ENCODE data around the gene SSBP3. TPM values are rescaled to one million over a fixed set of nuclear protein-coding genes. Genes with fewer than 3 reads are reported as not detected.
A peak's percentile ranks its signal among the peaks of the same experiment; 100 is the strongest.
"Not testable (repeated sequence)": the region's sequence is repeated elsewhere in the genome, so short reads cannot be mapped to it uniquely, and the experiment has no call there.

The SSBP3 gene
- total RNA-seq, 1 experiment from 2014 or later, result 115 TPM

DNA sequence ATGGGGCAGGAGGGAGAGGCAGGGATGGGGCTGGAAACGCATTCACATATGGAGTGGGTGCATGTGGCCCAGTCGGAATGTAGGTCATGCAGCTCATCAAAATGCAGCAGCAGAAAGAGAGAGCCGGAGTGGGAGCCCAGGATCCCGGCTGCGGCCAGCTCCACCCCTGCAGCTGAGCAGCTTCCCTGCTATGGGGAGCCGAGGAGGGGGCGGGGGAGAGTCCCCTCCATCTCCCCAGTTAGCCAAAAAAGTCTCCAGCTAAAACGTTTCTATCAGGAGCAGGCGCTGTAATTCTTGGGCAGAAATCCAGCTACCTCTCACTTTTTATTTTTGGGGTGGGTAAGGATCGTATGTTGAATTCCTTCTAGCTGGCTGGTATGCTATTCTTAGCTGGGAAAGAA is 166.6 kb downstream of the SSBP3 start:
- Mint-ChIP-seq H3K27me3 (ENCODE audit: low read depth) (no peaks in the 10 kb centered on the region), H3K4me3 (no peak overlapping the region), H3K27ac (no peak overlapping the region), H3K36me3 (peaks cover 39% of the 10 kb centered on the region), H3K4me1 (no peaks in the 10 kb centered on the region), H3K9me3 (peaks cover 4% of the 10 kb centered on the region; the same call in 1 of the 2 replicates)
- POLR2A ChIA-PET, result no interaction called here
- ATAC-seq, result no peak
- TF ChIP-seq, protein P1, sequence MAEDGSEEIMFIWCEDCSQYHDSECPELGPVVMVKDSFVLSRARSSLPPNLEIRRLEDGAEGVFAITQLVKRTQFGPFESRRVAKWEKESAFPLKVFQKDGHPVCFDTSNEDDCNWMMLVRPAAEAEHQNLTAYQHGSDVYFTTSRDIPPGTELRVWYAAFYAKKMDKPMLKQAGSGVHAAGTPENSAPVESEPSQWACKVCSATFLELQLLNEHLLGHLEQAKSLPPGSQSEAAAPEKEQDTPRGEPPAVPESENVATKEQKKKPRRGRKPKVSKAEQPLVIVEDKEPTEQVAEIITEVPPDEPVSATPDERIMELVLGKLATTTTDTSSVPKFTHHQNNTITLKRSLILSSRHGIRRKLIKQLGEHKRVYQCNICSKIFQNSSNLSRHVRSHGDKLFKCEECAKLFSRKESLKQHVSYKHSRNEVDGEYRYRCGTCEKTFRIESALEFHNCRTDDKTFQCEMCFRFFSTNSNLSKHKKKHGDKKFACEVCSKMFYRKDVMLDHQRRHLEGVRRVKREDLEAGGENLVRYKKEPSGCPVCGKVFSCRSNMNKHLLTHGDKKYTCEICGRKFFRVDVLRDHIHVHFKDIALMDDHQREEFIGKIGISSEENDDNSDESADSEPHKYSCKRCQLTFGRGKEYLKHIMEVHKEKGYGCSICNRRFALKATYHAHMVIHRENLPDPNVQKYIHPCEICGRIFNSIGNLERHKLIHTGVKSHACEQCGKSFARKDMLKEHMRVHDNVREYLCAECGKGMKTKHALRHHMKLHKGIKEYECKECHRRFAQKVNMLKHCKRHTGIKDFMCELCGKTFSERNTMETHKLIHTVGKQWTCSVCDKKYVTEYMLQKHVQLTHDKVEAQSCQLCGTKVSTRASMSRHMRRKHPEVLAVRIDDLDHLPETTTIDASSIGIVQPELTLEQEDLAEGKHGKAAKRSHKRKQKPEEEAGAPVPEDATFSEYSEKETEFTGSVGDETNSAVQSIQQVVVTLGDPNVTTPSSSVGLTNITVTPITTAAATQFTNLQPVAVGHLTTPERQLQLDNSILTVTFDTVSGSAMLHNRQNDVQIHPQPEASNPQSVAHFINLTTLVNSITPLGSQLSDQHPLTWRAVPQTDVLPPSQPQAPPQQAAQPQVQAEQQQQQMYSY (CRISPR knock-in tag; IDR thresholded peaks at IDR 0.05), result no peak
- no peak for TF ChIP-seq CBFB (CRISPR knock-in tag; IDR thresholded peaks at IDR 0.05; ENCODE audit: low read depth)
- DNase-seq (ENCODE audit: low spot score), result no peak
- CTCF ChIA-PET, result no interaction called here

DNA sequence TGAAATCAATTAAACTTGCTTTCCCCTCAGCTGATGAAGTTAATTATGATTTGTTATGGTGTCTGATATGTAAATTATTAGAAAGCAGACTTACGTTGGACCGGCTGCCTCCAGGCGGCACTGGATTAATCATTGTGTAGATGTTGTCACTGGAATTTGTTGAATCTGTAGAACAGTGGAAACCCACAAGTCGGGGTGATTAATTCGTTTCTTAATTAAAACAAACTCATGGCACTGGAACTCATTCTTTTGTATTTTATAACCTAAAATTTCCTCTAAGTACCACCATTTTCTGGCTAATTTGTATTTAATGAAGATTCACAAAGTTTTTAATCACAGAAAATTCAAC is 167.2 kb downstream of the SSBP3 start:
- no peaks in the 10 kb centered on the region for H3K27me3 Mint-ChIP-seq (ENCODE audit: low read depth)
- DNase-seq (ENCODE audit: low spot score), result no peak
- ATAC-seq, result no peak
- ChIA-PET CTCF (interaction anchor here (0.6 kb wide), 1 partner anchor 556 kb away, joined by 5 read pairs; no protein-coding TSS in a partner anchor), POLR2A (no interaction called here)
- H3K4me1 Mint-ChIP-seq, result no peaks in the 10 kb centered on the region
- H3K36me3 Mint-ChIP-seq, result peaks cover 42% of the 10 kb centered on the region
- H3K9me3 Mint-ChIP-seq, result peaks cover 4% of the 10 kb centered on the region; the same call in 1 of the 2 replicates
- no peak overlapping the region for H3K4me3 Mint-ChIP-seq
- TF ChIP-seq SMAD4 (CRISPR knock-in tag; IDR thresholded peaks at IDR 0.05), result no peak
- peak overlapping the region; percentile 74; the same call in 1 of the 2 replicates for H3K27ac Mint-ChIP-seq

DNA sequence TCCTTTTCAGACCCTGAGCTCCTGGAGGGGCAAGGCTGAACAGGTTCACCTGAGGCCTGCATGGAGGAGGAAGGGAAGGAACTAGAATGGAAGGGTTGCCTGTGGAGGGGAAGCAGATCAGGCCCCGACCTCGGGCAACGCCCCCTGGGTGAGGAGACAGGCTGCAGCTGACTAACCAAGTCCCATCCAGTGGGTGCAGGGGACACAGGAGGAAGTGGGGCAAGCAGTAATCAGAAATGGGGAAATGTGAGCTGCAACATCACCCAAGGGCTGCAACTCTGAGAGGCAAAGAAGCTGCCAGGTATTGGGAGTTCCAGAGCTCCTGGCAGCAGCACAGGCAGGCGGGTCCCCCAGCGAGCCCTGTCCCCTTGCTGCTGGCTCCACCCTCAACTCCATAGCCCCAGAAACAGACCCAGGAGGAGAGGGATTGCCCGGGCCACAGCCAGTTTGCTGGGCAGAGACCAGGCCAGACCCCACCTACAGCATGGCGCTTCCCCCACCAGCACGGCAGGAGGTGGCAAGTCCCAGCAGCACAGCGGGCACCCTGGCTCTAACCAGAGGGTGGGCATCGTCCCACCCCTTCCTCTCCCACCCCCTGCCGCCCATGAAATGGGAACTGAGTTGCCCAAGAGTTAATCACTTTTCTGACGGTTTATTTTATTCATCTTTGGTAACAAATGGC is 167.7 kb downstream of the SSBP3 start:
- TF ChIP-seq SP1 (CRISPR knock-in tag; conservative IDR thresholded peaks at IDR 0.05), result no peak
- Mint-ChIP-seq H3K27me3 (ENCODE audit: low read depth) (no peaks in the 10 kb centered on the region), H3K4me3 (no peak overlapping the region), H3K27ac (no peak overlapping the region; the same call in 1 of the 2 replicates), H3K36me3 (peaks cover 37% of the 10 kb centered on the region), H3K4me1 (no peaks in the 10 kb centered on the region), H3K9me3 (peaks cover 4% of the 10 kb centered on the region; the same call in 1 of the 2 replicates)
- ChIA-PET CTCF (interaction anchor here (0.6 kb wide), 1 partner anchor 557 kb away, joined by 5 read pairs; no protein-coding TSS in a partner anchor), POLR2A (no interaction called here)
- ATAC-seq, result no peak
- DNase-seq (ENCODE audit: low spot score), result no peak

DNA sequence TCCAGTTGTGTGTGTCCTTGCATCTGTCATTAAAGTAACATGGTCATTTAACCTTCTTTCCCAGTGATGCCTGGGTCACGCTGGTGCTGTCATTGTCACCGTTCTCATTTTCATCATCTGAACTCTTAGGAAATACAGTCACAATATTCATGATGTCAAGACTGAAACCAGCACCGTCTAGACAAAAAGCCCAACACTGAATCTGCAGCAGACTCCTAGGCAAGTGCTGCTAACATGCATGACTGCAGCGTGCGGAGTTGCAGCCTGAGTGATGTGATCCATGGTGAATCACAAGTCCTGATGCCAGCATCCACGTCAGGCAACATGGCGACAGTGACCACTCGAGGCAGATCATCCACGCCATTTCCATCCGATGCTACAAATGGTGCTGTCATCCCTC is 168.6 kb downstream of the SSBP3 start:
- H3K4me3 Mint-ChIP-seq, result no peak overlapping the region
- no peaks in the 10 kb centered on the region for H3K27me3 Mint-ChIP-seq (ENCODE audit: low read depth)
- CTCF ChIA-PET, result no interaction called here
- H3K4me1 Mint-ChIP-seq, result no peaks in the 10 kb centered on the region
- no peak for DNase-seq (ENCODE audit: low spot score)
- TF ChIP-seq KAT7 (CRISPR knock-in tag; IDR thresholded peaks at IDR 0.05; ENCODE audit: borderline replicate concordance), result no peak
- TF ChIP-seq ATF1 (CRISPR knock-in tag; IDR thresholded peaks at IDR 0.05), result no peak
- ATAC-seq, result no peak
- H3K9me3 Mint-ChIP-seq, result peaks cover 4% of the 10 kb centered on the region; the same call in 1 of the 2 replicates
- peaks cover 36% of the 10 kb centered on the region for H3K36me3 Mint-ChIP-seq
- no peak overlapping the region for H3K27ac Mint-ChIP-seq
- POLR2A ChIA-PET, result no interaction called here

DNA sequence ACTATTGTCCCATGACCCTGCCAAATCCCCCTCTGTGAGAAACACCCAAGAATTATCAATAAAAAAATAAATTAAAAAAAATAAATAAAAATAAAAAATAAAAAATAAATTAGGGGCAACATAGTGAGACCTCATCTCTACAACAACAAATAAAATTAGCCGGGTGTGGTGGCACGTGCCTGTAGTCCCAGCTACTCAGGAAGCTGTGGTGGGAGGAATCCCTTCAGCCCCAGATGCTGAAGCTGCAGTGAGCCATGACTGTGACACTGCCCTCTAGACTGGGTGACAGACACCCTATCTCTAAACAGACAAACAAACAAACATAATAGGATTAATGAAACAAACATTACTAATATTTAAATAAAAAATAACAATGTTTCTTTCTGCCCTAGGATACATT is 171.9 kb downstream of the SSBP3 start:
- ATAC-seq (no peak), DNase-seq (ENCODE audit: low spot score) (no peak)
- peaks cover 47% of the 10 kb centered on the region for H3K36me3 Mint-ChIP-seq
- CTCF ChIA-PET, result no interaction called here
- no peaks in the 10 kb centered on the region for H3K4me1 Mint-ChIP-seq
- no peak overlapping the region for H3K4me3 Mint-ChIP-seq
- TF ChIP-seq TCF7 (CRISPR knock-in tag; IDR thresholded peaks at IDR 0.05; ENCODE audit: low read depth) (no peak), JUN (CRISPR knock-in tag; IDR thresholded peaks at IDR 0.05) (no peak), ETV6 (CRISPR knock-in tag; IDR thresholded peaks at IDR 0.05) (no peak), NR1H2 (CRISPR knock-in tag; IDR thresholded peaks at IDR 0.05) (no peak), HMGA2 (CRISPR knock-in tag; IDR thresholded peaks at IDR 0.05) (peak; percentile 88)
- H3K27ac Mint-ChIP-seq, result no peak overlapping the region
- POLR2A ChIA-PET, result no interaction called here
- H3K27me3 Mint-ChIP-seq (ENCODE audit: low read depth), result no peaks in the 10 kb centered on the region
- H3K9me3 Mint-ChIP-seq, result peaks cover 4% of the 10 kb centered on the region; the same call in 1 of the 2 replicates

DNA sequence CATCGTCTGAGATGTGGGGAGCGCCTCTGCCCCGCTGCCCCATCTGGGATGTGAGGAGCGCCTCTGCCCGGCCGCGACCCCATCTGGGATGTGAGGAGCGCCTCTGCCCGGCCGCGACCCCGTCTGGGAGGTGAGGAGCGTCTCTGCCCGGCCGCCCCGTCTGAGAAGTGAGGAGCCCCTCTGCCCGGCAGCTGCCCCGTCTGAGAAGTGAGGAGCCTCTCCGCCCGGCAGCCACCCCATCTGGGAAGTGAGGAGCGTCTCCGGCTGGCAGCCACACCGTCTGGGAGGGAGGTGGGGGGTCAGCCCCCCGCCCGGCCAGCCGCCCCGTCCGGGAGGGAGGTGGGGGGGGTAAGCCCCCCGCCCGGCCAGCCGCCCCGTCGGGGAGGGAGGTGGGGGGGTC is 173.0 kb downstream of the SSBP3 start:
- H3K4me1 Mint-ChIP-seq; POLR2A ChIA-PET; H3K9me3 Mint-ChIP-seq; H3K4me3 Mint-ChIP-seq; ATAC-seq; H3K27ac Mint-ChIP-seq; DNase-seq (ENCODE audit: low spot score); CTCF ChIA-PET; H3K27me3 Mint-ChIP-seq (ENCODE audit: low read depth): not testable (repeated sequence)
- H3K36me3 Mint-ChIP-seq, result peaks cover 41% of the 10 kb centered on the region

Measured in WTC11 (cell line).